ENCODE measurements around the gene MBOAT2. TPM values are rescaled to one million over a fixed set of nuclear protein-coding genes. Genes with fewer than 3 reads are reported as not detected.

The MBOAT2 gene
- total RNA-seq, 1 donor from 2014 or later: 8.0 TPM

DNA sequence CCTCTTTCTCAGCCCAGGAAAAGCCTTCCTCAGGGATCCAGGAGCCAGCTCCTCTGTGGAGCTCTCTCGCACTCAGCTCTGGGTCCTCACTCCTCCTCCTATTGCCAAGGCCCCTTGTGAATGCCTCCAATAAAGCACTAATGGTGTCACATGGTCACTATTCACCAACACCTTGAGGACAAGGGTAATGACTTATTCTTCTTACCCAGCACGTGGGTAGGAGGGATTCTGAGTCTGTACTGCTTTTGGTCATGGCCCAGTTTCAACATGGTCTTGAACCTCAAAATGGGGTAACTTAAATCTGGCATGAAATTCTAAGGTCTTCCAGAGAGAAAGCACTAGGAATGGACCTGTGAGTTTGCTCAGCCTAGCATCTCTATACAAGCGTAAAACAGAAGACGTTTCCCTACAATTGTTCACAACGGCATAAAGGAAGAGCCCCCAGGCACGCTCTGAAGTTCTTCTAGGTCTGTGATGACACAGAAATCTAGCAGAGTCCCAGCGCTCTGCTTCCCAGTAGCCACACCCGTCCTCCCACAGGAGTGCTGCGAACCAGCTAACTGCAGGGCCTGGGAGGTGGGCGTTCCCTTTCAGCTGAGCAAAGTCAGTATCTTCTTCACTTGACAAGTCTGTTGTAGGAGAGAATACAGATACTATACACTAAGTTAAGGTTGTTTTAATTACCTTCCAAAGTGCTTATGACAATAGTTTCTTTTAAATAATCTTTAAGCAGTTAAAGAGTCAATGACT is 151.5 kb downstream of the MBOAT2 start:
- Histone ChIP-seq H3K27ac (no peak overlapping the region), H3K4me3 (no peak overlapping the region), H3K9me3 (no peaks in the 10 kb centered on the region), H3K27me3 (no peaks in the 10 kb centered on the region), H3K4me1 (no peaks in the 10 kb centered on the region), H3K36me3 (no peaks in the 10 kb centered on the region)
- intact Hi-C loops (cut with DNase I): no loop called here
- DNase-seq (ENCODE audit: low spot score in 2 of 2): no peak
- TF ChIP-seq, protein P1, sequence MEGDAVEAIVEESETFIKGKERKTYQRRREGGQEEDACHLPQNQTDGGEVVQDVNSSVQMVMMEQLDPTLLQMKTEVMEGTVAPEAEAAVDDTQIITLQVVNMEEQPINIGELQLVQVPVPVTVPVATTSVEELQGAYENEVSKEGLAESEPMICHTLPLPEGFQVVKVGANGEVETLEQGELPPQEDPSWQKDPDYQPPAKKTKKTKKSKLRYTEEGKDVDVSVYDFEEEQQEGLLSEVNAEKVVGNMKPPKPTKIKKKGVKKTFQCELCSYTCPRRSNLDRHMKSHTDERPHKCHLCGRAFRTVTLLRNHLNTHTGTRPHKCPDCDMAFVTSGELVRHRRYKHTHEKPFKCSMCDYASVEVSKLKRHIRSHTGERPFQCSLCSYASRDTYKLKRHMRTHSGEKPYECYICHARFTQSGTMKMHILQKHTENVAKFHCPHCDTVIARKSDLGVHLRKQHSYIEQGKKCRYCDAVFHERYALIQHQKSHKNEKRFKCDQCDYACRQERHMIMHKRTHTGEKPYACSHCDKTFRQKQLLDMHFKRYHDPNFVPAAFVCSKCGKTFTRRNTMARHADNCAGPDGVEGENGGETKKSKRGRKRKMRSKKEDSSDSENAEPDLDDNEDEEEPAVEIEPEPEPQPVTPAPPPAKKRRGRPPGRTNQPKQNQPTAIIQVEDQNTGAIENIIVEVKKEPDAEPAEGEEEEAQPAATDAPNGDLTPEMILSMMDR (IDR thresholded peaks at IDR 0.05): no peak

DNA sequence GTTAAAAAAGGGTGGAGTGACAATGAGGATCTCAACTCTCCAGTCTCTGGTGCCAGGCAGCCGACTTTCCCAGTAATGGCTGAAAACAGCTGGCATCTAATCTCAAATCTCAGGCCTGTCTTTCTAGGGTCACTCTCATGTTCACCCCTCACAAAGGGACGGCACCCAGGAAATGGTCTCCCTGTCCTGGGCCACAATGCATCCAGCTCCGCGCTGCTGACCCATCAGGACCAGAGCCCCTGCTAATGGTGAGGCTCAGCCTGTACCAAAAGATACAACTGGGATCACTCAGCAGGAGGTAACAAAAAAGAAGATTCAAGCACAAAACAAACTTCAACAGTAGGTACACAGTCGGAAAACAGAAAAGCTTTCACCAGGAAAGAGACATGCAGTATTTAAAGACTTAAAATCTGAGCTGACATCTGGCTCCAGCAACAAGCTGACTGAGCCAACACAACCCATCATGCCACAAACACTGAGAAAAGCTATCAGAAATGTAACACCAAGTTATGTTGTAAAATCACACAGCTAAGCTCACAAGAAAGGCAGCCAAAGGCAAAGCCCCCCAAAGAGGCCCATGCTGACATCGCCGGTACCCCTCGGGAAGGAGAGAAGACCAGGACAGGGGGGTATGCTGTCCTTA is 152.5 kb downstream of the MBOAT2 start:
- intact Hi-C loops (cut with DNase I): no loop called here
- Histone ChIP-seq H3K27ac (no peak overlapping the region), H3K9me3 (no peaks in the 10 kb centered on the region), H3K36me3 (no peaks in the 10 kb centered on the region), H3K4me1 (no peaks in the 10 kb centered on the region), H3K27me3 (no peaks in the 10 kb centered on the region), H3K4me3 (no peak overlapping the region)
- TF ChIP-seq, protein P1 (IDR thresholded peaks at IDR 0.05): no peak
- DNase-seq (ENCODE audit: low spot score in 2 of 2): no peak

DNA sequence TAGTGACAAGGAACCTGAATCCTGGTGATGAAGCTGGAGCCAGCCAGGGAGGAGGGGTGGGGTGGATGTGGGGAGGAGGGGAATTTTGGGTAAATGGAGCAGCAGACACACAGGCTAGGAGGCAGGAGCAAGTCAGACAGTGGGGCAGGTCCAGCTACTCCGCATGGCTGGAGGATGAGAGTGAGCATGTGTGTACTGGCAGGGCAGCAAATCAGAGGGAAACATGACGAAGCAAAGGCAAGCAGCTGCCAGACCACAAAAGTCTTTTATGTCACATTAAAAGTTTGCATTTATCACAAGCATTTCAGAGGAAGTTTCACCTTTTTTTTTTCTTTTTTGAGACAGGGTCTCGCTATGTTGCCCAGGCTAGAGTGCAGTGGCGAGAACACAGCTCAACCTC is 154.2 kb downstream of the MBOAT2 start:
- intact Hi-C loops (cut with DNase I): no loop called here
- H3K27me3 ChIP-seq: no peaks in the 10 kb centered on the region
- H3K36me3 ChIP-seq: no peaks in the 10 kb centered on the region
- H3K9me3 ChIP-seq: no peaks in the 10 kb centered on the region
- TF ChIP-seq, protein P1 (IDR thresholded peaks at IDR 0.05): no peak
- H3K27ac ChIP-seq: no peak overlapping the region
- no peaks in the 10 kb centered on the region for H3K4me1 ChIP-seq
- no peak for DNase-seq (ENCODE audit: low spot score in 2 of 2)
- no peak overlapping the region for H3K4me3 ChIP-seq

DNA sequence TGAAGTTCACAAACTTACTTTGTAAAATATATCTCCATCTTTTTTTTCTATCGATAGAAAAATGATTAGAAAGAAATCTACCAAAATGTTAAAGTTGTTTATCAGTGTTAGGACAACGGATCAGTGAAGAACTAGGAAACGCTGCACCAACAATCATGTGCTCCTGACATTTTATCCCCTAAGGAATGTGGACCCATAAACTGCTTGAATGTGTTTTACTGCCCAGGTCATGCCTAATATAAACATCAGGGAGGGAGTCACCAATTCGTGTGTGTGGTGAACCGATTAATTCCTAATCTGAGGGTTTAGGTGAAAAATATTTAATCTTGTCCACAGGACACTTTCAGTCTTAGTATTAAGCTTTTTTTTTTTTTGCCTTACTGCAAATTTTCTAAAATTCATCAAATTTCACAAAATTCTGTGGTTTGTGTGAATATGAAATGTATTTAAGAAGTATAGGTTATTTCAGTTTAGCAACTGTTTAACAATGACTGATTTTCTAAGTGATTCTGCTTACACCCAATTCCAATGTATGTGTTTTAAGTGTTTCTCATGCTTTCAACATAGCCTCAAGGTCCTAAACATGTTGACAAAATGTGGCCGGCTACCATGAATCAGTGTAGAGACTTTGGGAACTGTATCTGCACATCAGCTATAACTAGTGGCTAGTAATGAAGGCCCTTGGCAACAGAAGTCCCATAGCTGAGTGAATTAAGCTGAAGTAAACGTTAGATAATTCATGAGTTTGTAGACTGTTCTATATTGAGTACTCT is 155.0 kb downstream of the MBOAT2 start:
- no peaks in the 10 kb centered on the region for H3K9me3 ChIP-seq
- H3K27me3 ChIP-seq: no peaks in the 10 kb centered on the region
- intact Hi-C loops (cut with DNase I): no loop called here
- TF ChIP-seq, protein P1 (IDR thresholded peaks at IDR 0.05): no peak
- no peak overlapping the region for H3K4me3 ChIP-seq
- H3K36me3 ChIP-seq: no peaks in the 10 kb centered on the region
- DNase-seq (ENCODE audit: low spot score in 2 of 2): no peak
- H3K4me1 ChIP-seq: no peaks in the 10 kb centered on the region
- H3K27ac ChIP-seq: no peak overlapping the region

DNA sequence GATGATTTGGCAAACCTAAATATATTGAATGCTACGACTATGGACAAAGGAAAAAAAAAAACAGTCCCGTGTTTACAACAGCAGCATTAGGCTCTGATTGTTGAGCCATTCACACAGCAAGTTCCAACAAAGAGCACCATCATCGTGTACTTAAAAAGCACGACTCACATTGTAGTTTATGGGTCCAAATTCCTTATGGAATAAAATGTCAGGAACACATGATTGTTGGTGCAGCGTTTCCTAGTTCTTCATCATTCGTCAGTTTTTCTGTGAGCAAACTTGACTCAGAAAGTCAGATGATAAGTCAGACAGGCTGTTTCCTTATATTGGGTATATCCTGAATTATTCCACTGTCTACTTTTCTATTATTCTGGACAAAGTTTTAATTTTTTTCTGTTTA is 156.1 kb downstream of the MBOAT2 start:
- intact Hi-C loops (cut with DNase I): no loop called here
- no peaks in the 10 kb centered on the region for H3K4me1 ChIP-seq
- TF ChIP-seq, protein P1 (IDR thresholded peaks at IDR 0.05): no peak

More for the DNA sequence above, 156.1 kb downstream of the MBOAT2 start:
- DNase-seq (ENCODE audit: low spot score in 2 of 2): no peak
- H3K27me3 ChIP-seq: no peaks in the 10 kb centered on the region
- no peak overlapping the region for H3K27ac ChIP-seq
- H3K36me3 ChIP-seq: no peaks in the 10 kb centered on the region
- H3K9me3 ChIP-seq: no peaks in the 10 kb centered on the region
- no peak overlapping the region for H3K4me3 ChIP-seq

All from ascending aorta (tissue), 2 donors.